VCaP (cell line): ENCODE results near the gene DNAH17.

Source experiments
- H3K27ac ChIP-seq: fragments of 450-650 bp; 2 replicates; pipeline ENCODE4 v1.5.1; 2017
- CTCF ChIP-seq: fragments of 450-650 bp; conservative IDR thresholded peaks from 2 replicates; pipeline ENCODE4 v1.5.1; 2017; ENCODE audit warnings: mild to moderate bottlenecking, moderate library complexity

The DNAH17 gene

GRCh38 chr17:78433780-78434335, 143.3 kb downstream of the DNAH17 start:
- no peak for TF ChIP-seq CTCF
- H3K27ac ChIP-seq = no peak overlapping the region

- no peak for TF ChIP-seq CTCF
Observed at GRCh38 chr17:78433013-78433727, 144.0 kb downstream of the DNAH17 start.

GRCh38 chr17:78432226-78433012, 144.8 kb downstream of the DNAH17 start:
- no peak for TF ChIP-seq CTCF
- no peak overlapping the region for H3K27ac ChIP-seq

More at GRCh38 chr17:78433013-78433727, 144.0 kb downstream of the DNAH17 start:
- H3K27ac ChIP-seq = no peak overlapping the region

- no peak for TF ChIP-seq CTCF
- no peak overlapping the region for H3K27ac ChIP-seq
Observed at GRCh38 chr17:78431692-78431958, 145.6 kb downstream of the DNAH17 start.

- H3K27ac ChIP-seq = no peak overlapping the region
- TF ChIP-seq CTCF = no peak
Observed at GRCh38 chr17:78430892-78431691, 146.1 kb downstream of the DNAH17 start.

- no peak for TF ChIP-seq CTCF
- no peak overlapping the region for H3K27ac ChIP-seq
Observed at GRCh38 chr17:78429618-78429995, 147.6 kb downstream of the DNAH17 start.
